HTR-8/SVneo (cell line): Measurements from ENCODE around the gene RFX4.
"Not testable (repeated sequence)": the region's sequence is repeated elsewhere in the genome, so short reads cannot be mapped to it uniquely, and the experiment has no call there.

Experiments
- DNase-seq: peaks from one replicate; pipeline ENCODE4 v3.0.0; 2011; ENCODE audit warnings: low spot score, mixed read lengths; ENCODE audit not compliant: insufficient read length
- FAIRE-seq: peaks from 2 replicates; lab custom pipeline; 2011; peaks lifted over from hg19 to GRCh38; lab: Jason Lieb, UNC

The RFX4 gene

GRCh38 chr12:106682594-106683234, 99.9 kb downstream of the RFX4 start:
- FAIRE-seq (no peak), DNase-seq (peak; percentile 13)

GRCh38 chr12:106684497-106684896, 101.7 kb downstream of the RFX4 start:
- DNase-seq, result no peak
- FAIRE-seq, result no peak

GRCh38 chr12:106685381-106685780, 102.6 kb downstream of the RFX4 start:
- FAIRE-seq, result no peak

GRCh38 chr12:106687672-106688071, 104.9 kb downstream of the RFX4 start:
- DNase-seq, result no peak
- FAIRE-seq, result no peak

More at GRCh38 chr12:106685381-106685780, 102.6 kb downstream of the RFX4 start:
- DNase-seq, result no peak

- no peak for FAIRE-seq
- DNase-seq, result no peak
These were observed 107.9 kb downstream of the RFX4 start for GRCh38 chr12:106690569-106691305.

GRCh38 chr12:106692033-106692432, 109.2 kb downstream of the RFX4 start:
- FAIRE-seq, result not testable (repeated sequence)

GRCh38 chr12:106692896-106693820, 110.4 kb downstream of the RFX4 start:
- no peak for FAIRE-seq
- no peak for DNase-seq

More at GRCh38 chr12:106692033-106692432, 109.2 kb downstream of the RFX4 start:
- not testable (repeated sequence) for DNase-seq

- FAIRE-seq (no peak), DNase-seq (no peak)
These were observed 113.3 kb downstream of the RFX4 start for GRCh38 chr12:106696071-106696470.

GRCh38 chr12:106696681-106697417, 114.0 kb downstream of the RFX4 start:
- FAIRE-seq (no peak), DNase-seq (no peak)

GRCh38 chr12:106704081-106704480, 121.3 kb downstream of the RFX4 start:
- DNase-seq, result no peak
- FAIRE-seq, result no peak

GRCh38 chr12:106705971-106706370, 123.2 kb downstream of the RFX4 start:
- DNase-seq (no peak), FAIRE-seq (no peak)

- no peak for DNase-seq
- FAIRE-seq, result no peak
These were observed 126.3 kb downstream of the RFX4 start for GRCh38 chr12:106709068-106709511.

GRCh38 chr12:106710143-106710893, 127.5 kb downstream of the RFX4 start:
- no peak for FAIRE-seq
- DNase-seq, result no peak

GRCh38 chr12:106711316-106711715, 128.5 kb downstream of the RFX4 start:
- DNase-seq (no peak), FAIRE-seq (no peak)

- FAIRE-seq, result no peak
- DNase-seq, result no peak
These were observed 130.0 kb downstream of the RFX4 start for GRCh38 chr12:106712768-106713167.

GRCh38 chr12:106714926-106715325, 132.1 kb downstream of the RFX4 start:
- FAIRE-seq (no peak), DNase-seq (no peak)

GRCh38 chr12:106715582-106715981, 132.8 kb downstream of the RFX4 start:
- FAIRE-seq (no peak), DNase-seq (no peak)

GRCh38 chr12:106717673-106718072, 134.9 kb downstream of the RFX4 start:
- DNase-seq (no peak), FAIRE-seq (no peak)

- FAIRE-seq (no peak), DNase-seq (no peak)
These were observed 137.1 kb downstream of the RFX4 start for GRCh38 chr12:106719879-106720278.
